ENCODE measurements around the gene ATXN1L.
"Not testable (repeated sequence)": the region's sequence is repeated elsewhere in the genome, so short reads cannot be mapped to it uniquely, and the experiment has no call there.

DNA sequence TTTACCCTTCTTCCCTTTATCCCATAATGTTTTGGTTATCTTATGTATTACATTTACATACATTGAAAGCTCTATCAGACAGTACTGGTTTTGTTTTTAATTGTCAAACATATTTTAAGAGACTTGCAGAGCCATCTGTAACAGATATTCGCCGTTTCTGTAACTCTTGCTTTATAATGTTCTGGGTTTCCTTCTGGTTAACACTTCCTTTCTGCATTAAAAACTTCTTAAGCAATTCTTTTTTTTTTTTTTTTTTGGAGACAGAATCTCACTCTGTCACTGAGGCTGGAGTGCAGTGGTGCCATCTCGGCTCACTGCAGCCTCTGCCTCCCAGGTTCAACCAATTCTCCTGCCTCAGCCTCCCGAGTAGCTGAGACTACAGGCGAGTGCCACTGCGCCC, 60.0 kb downstream of the ATXN1L start:
- TF ChIP-seq POLR2A, CTCF (IDR thresholded peaks at IDR 0.05): not testable (repeated sequence)
